Midbrain (tissue), 1 donor: ENCODE results near the gene GAREM2.

Experiments used
- DNase-seq: peaks from one replicate; lab custom pipeline; 2025; lab: John Stamatoyannopoulos, UW

Gene GAREM2

GRCh38 chr2:26187537-26188104 lies 14.7 kb downstream of the GAREM2 start:
- no peak for DNase-seq

GRCh38 chr2:26189123-26189522 lies 16.2 kb downstream of the GAREM2 start:
- no peak for DNase-seq

- no peak for DNase-seq
Measured at GRCh38 chr2:26189751-26190150, 16.9 kb downstream of the GAREM2 start.

- no peak for DNase-seq
Measured at GRCh38 chr2:26190369-26190768, 17.5 kb downstream of the GAREM2 start.

- no peak for DNase-seq
Measured at GRCh38 chr2:26191316-26192159, 18.6 kb downstream of the GAREM2 start.

- no peak for DNase-seq
Measured at GRCh38 chr2:26193578-26194231, 20.8 kb downstream of the GAREM2 start.

- no peak for DNase-seq
Measured at GRCh38 chr2:26195040-26195984, 22.4 kb downstream of the GAREM2 start.

- DNase-seq, result no peak
Measured at GRCh38 chr2:26196683-26197418, 24.0 kb downstream of the GAREM2 start.

- DNase-seq, result no peak
Measured at GRCh38 chr2:26197516-26197915, 24.6 kb downstream of the GAREM2 start.

GRCh38 chr2:26202981-26203490 lies 30.1 kb downstream of the GAREM2 start:
- no peak for DNase-seq

- DNase-seq, result no peak
Measured at GRCh38 chr2:26203906-26204305, 31.0 kb downstream of the GAREM2 start.

GRCh38 chr2:26212011-26212410 lies 39.1 kb downstream of the GAREM2 start:
- DNase-seq, result no peak

GRCh38 chr2:26214759-26215158 lies 41.9 kb downstream of the GAREM2 start:
- DNase-seq, result no peak

GRCh38 chr2:26215833-26216232 lies 42.9 kb downstream of the GAREM2 start:
- no peak for DNase-seq

GRCh38 chr2:26216587-26216986 lies 43.7 kb downstream of the GAREM2 start:
- no peak for DNase-seq

- DNase-seq, result no peak
Measured at GRCh38 chr2:26217720-26218119, 44.8 kb downstream of the GAREM2 start.

- DNase-seq, result peak; percentile 10
Measured at GRCh38 chr2:26223018-26223417, 50.1 kb downstream of the GAREM2 start.

GRCh38 chr2:26224095-26224494 lies 51.2 kb downstream of the GAREM2 start:
- DNase-seq, result no peak

- DNase-seq, result no peak
Measured at GRCh38 chr2:26229595-26229994, 56.7 kb downstream of the GAREM2 start.

- DNase-seq, result no peak
Measured at GRCh38 chr2:26230806-26231205, 57.9 kb downstream of the GAREM2 start.

- no peak for DNase-seq
Measured at GRCh38 chr2:26235089-26235488, 62.2 kb downstream of the GAREM2 start.
